Measurements from ENCODE around the gene RASAL1. TPM values are rescaled to one million over a fixed set of nuclear protein-coding genes. Genes with fewer than 3 reads are reported as not detected.

RASAL1 gene
- total and polyA plus RNA-seq, 7 experiments from 2014 or later, result 0.19 to 2.1 (median 1.4) TPM

- no peak overlapping the region for H3K4me3 ChIP-seq (ENCODE audit: low read length)
- no peak overlapping the region for H3K27ac ChIP-seq (ENCODE audit: low read depth, low read length)
- H3K36me3 Mint-ChIP-seq, result no peaks in the 10 kb centered on the region
- H3K9me3 ChIP-seq (ENCODE audit: control insufficient read depth in 2 of 3, low read length in 3 of 3), result no peaks in the 10 kb centered on the region
- peak overlapping the region in 3 of 9 donors; percentile 26 to 48 (median 31) for H3K27ac Mint-ChIP-seq
- H3K36me3 ChIP-seq (ENCODE audit: control insufficient read depth in 2 of 3, insufficient read depth in 3 of 3, low read length in 3 of 3), result no peaks in the 10 kb centered on the region
- ChIA-PET CTCF (interaction anchor here (1.0 to 8.1 kb wide), 10 partner anchors 37 to 126 kb away, joined by 3 to 73 read pairs (median 6); no protein-coding TSS in a partner anchor), POLR2A (no interaction called here)
- H3K4me1 ChIP-seq (ENCODE audit: control insufficient read depth in 2 of 2, insufficient read depth in 2 of 2, low read length in 2 of 2), result peaks cover 0 to 21% of the 10 kb centered on the region in 2 donors
- intact Hi-C loops (cut with micrococcal nuclease), result loop anchor here (2.0 to 10.0 kb wide), 3 partner anchors 103 to 375 kb away; partner anchors contain the start of genes SDSL (in 1 of the 2) and SLC8B1 (in 1 of the 2)
- DNase-seq (no peak), ATAC-seq (no peak)
- H3K27me3 ChIP-seq (ENCODE audit: control insufficient read depth in 2 of 2, insufficient read depth in 2 of 2, low read length in 2 of 2), result no peaks in the 10 kb centered on the region
- H3K27me3 Mint-ChIP-seq, result peaks cover 0 to 15% (median 0%) of the 10 kb centered on the region in 5 donors
- H3K9me3 Mint-ChIP-seq, result no peaks in the 10 kb centered on the region
- peak overlapping the region in 1 of 10 donors; percentile 20 for H3K4me3 Mint-ChIP-seq
- peaks cover 4 to 62% (median 56%) of the 10 kb centered on the region in 7 donors for H3K4me1 Mint-ChIP-seq
These were observed 85.4 kb downstream of the RASAL1 start for GRCh38 chr12:113049976-113050742.

Small RNA genes lying within 50 kb of the gene (microRNA-seq; reads per million reads assigned to microRNA genes)
- gene MIR7106 (ENCODE audit: borderline microRNAs expressed), result not detected

Other genes with a start within 250 kb of the RASAL1 start
- gene OAS1, start 228.8 kb downstream of the RASAL1 start, total RNA-seq, result 100 to 1,000 TPM in 1 of 5 experiments, 10 to 100 TPM in 1, 1 to 10 TPM in 3; 5.1 to 169 (median 6.1) TPM
- 10 to 100 TPM in 1 of 2 donors, 1 to 10 TPM in 1; 9.2 to 30.3 TPM for gene OAS1, start 228.8 kb downstream of the RASAL1 start, polyA plus RNA-seq
- gene OAS3, start 197.3 kb downstream of the RASAL1 start, total RNA-seq, result 100 to 1,000 TPM in 1 of 5 experiments, 10 to 100 TPM in 4; 17.8 to 264 (median 21.6) TPM
- gene OAS3, start 197.3 kb downstream of the RASAL1 start, polyA plus RNA-seq, result 10 to 100 TPM; 14.8 to 20.7 TPM
- 100 to 1,000 TPM in 1 of 5 experiments, 10 to 100 TPM in 4; 29.9 to 238 (median 66.0) TPM for gene OAS2, start 157.2 kb downstream of the RASAL1 start, total RNA-seq
- 10 to 100 TPM; 30.5 to 63.6 TPM for gene OAS2, start 157.2 kb downstream of the RASAL1 start, polyA plus RNA-seq
- gene DTX1, start 79.0 kb downstream of the RASAL1 start, total RNA-seq, result 10 to 100 TPM in 2 of 5 experiments, 1 to 10 TPM in 2, not detected in 1; 4.2 to 15.8 (median 8.8) TPM
- 1 to 10 TPM in 1 of 2 donors, under 1 TPM in 1; 0.80 to 4.2 TPM for gene DTX1, start 79.0 kb downstream of the RASAL1 start, polyA plus RNA-seq
- gene CFAP73, start 14.0 kb upstream of the RASAL1 start, total RNA-seq, result under 1 TPM in 3 of 5 experiments, not detected in 2; 0.29 to 0.88 (median 0.48) TPM
- gene CFAP73, start 14.0 kb upstream of the RASAL1 start, polyA plus RNA-seq, result not detected
- 10 to 100 TPM; 55.8 to 81.1 (median 76.7) TPM for gene DDX54, start 49.7 kb upstream of the RASAL1 start, total RNA-seq
- 10 to 100 TPM; 18.9 to 40.3 TPM for gene DDX54, start 49.7 kb upstream of the RASAL1 start, polyA plus RNA-seq
- 10 to 100 TPM in 3 of 5 experiments, 1 to 10 TPM in 2; 6.4 to 20.2 (median 14.1) TPM for gene RITA1, start 50.0 kb upstream of the RASAL1 start, total RNA-seq
- 10 to 100 TPM; 23.2 to 28.9 TPM for gene RITA1, start 50.0 kb upstream of the RASAL1 start, polyA plus RNA-seq
- 100 to 1,000 TPM in 3 of 5 experiments, 10 to 100 TPM in 2; 49.5 to 124 (median 107) TPM for gene TPCN1, start 85.7 kb upstream of the RASAL1 start, total RNA-seq
- 10 to 100 TPM; 15.3 to 31.2 TPM for gene TPCN1, start 85.7 kb upstream of the RASAL1 start, polyA plus RNA-seq
- gene SLC8B1, start 199.3 kb upstream of the RASAL1 start, total RNA-seq, result 100 to 1,000 TPM in 4 of 5 experiments, 10 to 100 TPM in 1; 40.9 to 169 (median 140) TPM
- gene SLC8B1, start 199.3 kb upstream of the RASAL1 start, polyA plus RNA-seq, result 100 to 1,000 TPM in 1 of 2 donors, 10 to 100 TPM in 1; 68.1 to 144 TPM
- gene PLBD2, start 222.8 kb upstream of the RASAL1 start, total RNA-seq, result 10 to 100 TPM; 13.2 to 25.4 (median 14.9) TPM
- 10 to 100 TPM in 1 of 2 donors, 1 to 10 TPM in 1; 7.8 to 10.6 TPM for gene PLBD2, start 222.8 kb upstream of the RASAL1 start, polyA plus RNA-seq

Measured in naive thymus-derived CD4-positive, alpha-beta T cell (primary cell).